GM23338 (cell line): Measurements from ENCODE around the gene CYFIP1.

ENCODE experiments used
- POLR2AphosphoS5 ChIP-seq: IDR thresholded peaks from 2 replicates; pipeline ENCODE4 v1.6.1; 2016; ENCODE audit warnings: antibody characterized with exemption, low read depth
- TF ChIP-seq, protein P1 (sequence below), 2 experiments: fragments of 200-600 bp in 1 of 2; sonication (generic) in 1 of 2; conservative IDR thresholded peaks; 2 replicates each; pipeline versions ENCODE4 v1.5.1 to v1.6.1; 2016 to 2017; ENCODE audit warnings: antibody characterized with exemption in 2 of 2, low read depth in 2 of 2, mild to moderate bottlenecking in 2 of 2, moderate library complexity in 1 of 2
- TF ChIP-seq, protein P2 (sequence below): IDR thresholded peaks from one replicate; pipeline ENCODE4 v1.6.1; 2018; ENCODE audit warnings: antibody characterized with exemption; ENCODE audit not compliant: unreplicated experiment

DNA sequence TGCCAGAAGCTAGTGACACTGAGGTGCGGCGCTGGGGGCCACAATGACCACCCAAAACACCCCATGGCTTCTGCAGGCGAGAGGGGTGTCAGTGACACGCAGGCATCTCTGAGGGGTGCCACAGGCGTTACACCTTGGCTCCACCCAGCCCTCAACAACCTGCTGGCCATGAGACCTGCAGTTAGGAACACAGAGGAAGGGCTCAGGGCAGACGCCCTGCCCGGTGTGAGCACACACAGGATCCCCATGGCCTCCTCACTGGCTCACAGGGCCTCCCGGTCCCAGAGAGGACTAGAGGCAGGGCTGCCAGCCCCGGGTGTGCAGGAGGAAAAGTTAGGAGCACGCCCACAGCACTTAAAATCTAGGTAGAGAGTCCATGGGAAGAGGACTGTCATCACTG is 35.1 kb downstream of the CYFIP1 start:
- TF ChIP-seq, protein P1, sequence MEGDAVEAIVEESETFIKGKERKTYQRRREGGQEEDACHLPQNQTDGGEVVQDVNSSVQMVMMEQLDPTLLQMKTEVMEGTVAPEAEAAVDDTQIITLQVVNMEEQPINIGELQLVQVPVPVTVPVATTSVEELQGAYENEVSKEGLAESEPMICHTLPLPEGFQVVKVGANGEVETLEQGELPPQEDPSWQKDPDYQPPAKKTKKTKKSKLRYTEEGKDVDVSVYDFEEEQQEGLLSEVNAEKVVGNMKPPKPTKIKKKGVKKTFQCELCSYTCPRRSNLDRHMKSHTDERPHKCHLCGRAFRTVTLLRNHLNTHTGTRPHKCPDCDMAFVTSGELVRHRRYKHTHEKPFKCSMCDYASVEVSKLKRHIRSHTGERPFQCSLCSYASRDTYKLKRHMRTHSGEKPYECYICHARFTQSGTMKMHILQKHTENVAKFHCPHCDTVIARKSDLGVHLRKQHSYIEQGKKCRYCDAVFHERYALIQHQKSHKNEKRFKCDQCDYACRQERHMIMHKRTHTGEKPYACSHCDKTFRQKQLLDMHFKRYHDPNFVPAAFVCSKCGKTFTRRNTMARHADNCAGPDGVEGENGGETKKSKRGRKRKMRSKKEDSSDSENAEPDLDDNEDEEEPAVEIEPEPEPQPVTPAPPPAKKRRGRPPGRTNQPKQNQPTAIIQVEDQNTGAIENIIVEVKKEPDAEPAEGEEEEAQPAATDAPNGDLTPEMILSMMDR (conservative IDR thresholded peaks at IDR 0.05; ENCODE audit: low read depth in 2 of 2), result no peak
- TF ChIP-seq POLR2AphosphoS5, result no peak
- TF ChIP-seq, protein P2, sequence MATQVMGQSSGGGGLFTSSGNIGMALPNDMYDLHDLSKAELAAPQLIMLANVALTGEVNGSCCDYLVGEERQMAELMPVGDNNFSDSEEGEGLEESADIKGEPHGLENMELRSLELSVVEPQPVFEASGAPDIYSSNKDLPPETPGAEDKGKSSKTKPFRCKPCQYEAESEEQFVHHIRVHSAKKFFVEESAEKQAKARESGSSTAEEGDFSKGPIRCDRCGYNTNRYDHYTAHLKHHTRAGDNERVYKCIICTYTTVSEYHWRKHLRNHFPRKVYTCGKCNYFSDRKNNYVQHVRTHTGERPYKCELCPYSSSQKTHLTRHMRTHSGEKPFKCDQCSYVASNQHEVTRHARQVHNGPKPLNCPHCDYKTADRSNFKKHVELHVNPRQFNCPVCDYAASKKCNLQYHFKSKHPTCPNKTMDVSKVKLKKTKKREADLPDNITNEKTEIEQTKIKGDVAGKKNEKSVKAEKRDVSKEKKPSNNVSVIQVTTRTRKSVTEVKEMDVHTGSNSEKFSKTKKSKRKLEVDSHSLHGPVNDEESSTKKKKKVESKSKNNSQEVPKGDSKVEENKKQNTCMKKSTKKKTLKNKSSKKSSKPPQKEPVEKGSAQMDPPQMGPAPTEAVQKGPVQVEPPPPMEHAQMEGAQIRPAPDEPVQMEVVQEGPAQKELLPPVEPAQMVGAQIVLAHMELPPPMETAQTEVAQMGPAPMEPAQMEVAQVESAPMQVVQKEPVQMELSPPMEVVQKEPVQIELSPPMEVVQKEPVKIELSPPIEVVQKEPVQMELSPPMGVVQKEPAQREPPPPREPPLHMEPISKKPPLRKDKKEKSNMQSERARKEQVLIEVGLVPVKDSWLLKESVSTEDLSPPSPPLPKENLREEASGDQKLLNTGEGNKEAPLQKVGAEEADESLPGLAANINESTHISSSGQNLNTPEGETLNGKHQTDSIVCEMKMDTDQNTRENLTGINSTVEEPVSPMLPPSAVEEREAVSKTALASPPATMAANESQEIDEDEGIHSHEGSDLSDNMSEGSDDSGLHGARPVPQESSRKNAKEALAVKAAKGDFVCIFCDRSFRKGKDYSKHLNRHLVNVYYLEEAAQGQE, result no peak
